ENCODE measurements around the gene GATAD2A. TPM values are rescaled to one million over a fixed set of nuclear protein-coding genes. Genes with fewer than 3 reads are reported as not detected.
A peak's percentile ranks its signal among the peaks of the same experiment; 100 is the strongest.

Gene GATAD2A
- total and polyA plus RNA-seq, 9 of the 15 experiments (the other 6 are each of a cell fraction or from before 2014, with no cell fraction given), result 2.4 to 226 (median 44.2) TPM

- no peak for TF ChIP-seq ZNF609 (CRISPR knock-in tag; IDR thresholded peaks at IDR 0.05; ENCODE audit: borderline replicate concordance)
- TF ChIP-seq CBX2 (IDR thresholded peaks at IDR 0.05; ENCODE audit: insufficient read depth, low read length, poor library complexity, severe bottlenecking), result no peak
- no peak for TF ChIP-seq MITF (IDR thresholded peaks at IDR 0.05)
- TF ChIP-seq MEF2D (tag; conservative IDR thresholded peaks at IDR 0.05; ENCODE audit: low read depth), result no peak
- no peak for TF ChIP-seq NRF1 (conservative IDR thresholded peaks at IDR 0.05 in 1 of 2, IDR thresholded peaks at IDR 0.05 in 1 of 2)
- TF ChIP-seq USF1 (CRISPR knock-in tag; IDR thresholded peaks at IDR 0.05), result peak; percentile 47; the same call in 1 of the 2 replicates
- TF ChIP-seq RHOXF2B (CRISPR knock-in tag; conservative IDR thresholded peaks at IDR 0.05), result no peak
- no peak for TF ChIP-seq TAF15 (IDR thresholded peaks at IDR 0.05; ENCODE audit: low read depth, low read length)
- no peak for TF ChIP-seq ZNF253 (CRISPR knock-in tag; conservative IDR thresholded peaks at IDR 0.05)
- no peak for TF ChIP-seq MEF2A (IDR thresholded peaks at IDR 0.05; ENCODE audit: control insufficient read depth, low read depth, low read length)
- no peak for TF ChIP-seq NFYB (IDR thresholded peaks at IDR 0.05; ENCODE audit: extremely low read depth, insufficient read length)
- TF ChIP-seq HNRNPH1 (optimal IDR thresholded peaks at IDR 0.05; ENCODE audit: low read depth, low read length), result no peak
- TF ChIP-seq POLR2AphosphoS5 (IDR thresholded peaks at IDR 0.05; ENCODE audit: control insufficient read depth, insufficient read depth, low read depth, low read length), result no peak
- peak; percentile 58 for TF ChIP-seq CREB1 (IDR thresholded peaks at IDR 0.05)
- TF ChIP-seq CREB1 (CRISPR knock-in tag; IDR thresholded peaks at IDR 0.05), result no peak
These were observed 134.7 kb downstream of the GATAD2A start (continued) for GRCh38 chr19:19540064-19540714.
